CD4-positive, alpha-beta memory T cell (primary cell): Measurements from ENCODE around the gene HLA-DRB1. TPM values are rescaled to one million over a fixed set of nuclear protein-coding genes. Genes with fewer than 3 reads are reported as not detected.
A peak's percentile ranks its signal among the peaks of the same experiment; 100 is the strongest.

Experiments used
- CTCF ChIA-PET: fragments of 350-600 bp; sonication (Branson Sonifier 250); formaldehyde crosslinking; loops from one replicate; lab custom pipeline; 2021; ENCODE audit warnings: inconsistent platforms; ENCODE audit not compliant: partially characterized antibody; lab: Charles Lee
- POLR2A ChIA-PET: fragments of 350-600 bp; sonication (Branson Sonifier 250); formaldehyde crosslinking; loops from one replicate; lab custom pipeline; 2021; ENCODE audit not compliant: partially characterized antibody; lab: Charles Lee
- DNase-seq, 5 donors: peaks; one replicate each; pipeline versions ENCODE4 v3.0.0 to v3.0.0-alpha.2; 2020 to 2022; ENCODE audit warnings: mixed read lengths in 1 of 5
- H3K27ac ChIP-seq: one replicate; pipeline ENCODE4 v1.7.0; 2013; ENCODE audit warnings: low read depth, low read length
- H3K27me3 ChIP-seq: 2 replicates; pipeline ENCODE4 v1.7.0; 2013; ENCODE audit warnings: mild to moderate bottlenecking, low read length, moderate library complexity; ENCODE audit not compliant: insufficient read depth
- H3K36me3 ChIP-seq: 2 replicates; pipeline ENCODE4 v1.7.0; 2013; ENCODE audit warnings: mild to moderate bottlenecking, low read length, moderate library complexity; ENCODE audit not compliant: insufficient read depth
- H3K4me1 ChIP-seq: 2 replicates; pipeline ENCODE4 v1.7.0; 2013; ENCODE audit warnings: mild to moderate bottlenecking, low read length, moderate library complexity; ENCODE audit not compliant: insufficient read depth
- H3K4me3 ChIP-seq, 2 donors: one replicate each; pipeline ENCODE4 v1.7.0; 2013; ENCODE audit warnings: low read length in 2 of 2, mild to moderate bottlenecking in 1 of 2
- H3K9me3 ChIP-seq, 2 donors: one replicate each; pipeline ENCODE4 v1.7.0; 2013; ENCODE audit warnings: low read length in 2 of 2, control low read depth in 1 of 2; ENCODE audit not compliant: control insufficient read depth in 1 of 2
- H3K27ac Mint-ChIP-seq, 7 donors: one replicate each; pipeline ENCODE4 v1.8.0; 2020 to 2021; ENCODE audit warnings: mixed read lengths in 7 of 7, mild to moderate bottlenecking in 6 of 7, inconsistent platforms in 3 of 7, moderate library complexity in 3 of 7
- H3K27me3 Mint-ChIP-seq, 2 donors: one replicate each; pipeline ENCODE4 v1.8.0; 2020 to 2021; ENCODE audit warnings: mixed read lengths in 2 of 2
- H3K36me3 Mint-ChIP-seq, 2 donors: one replicate each; pipeline ENCODE4 v1.8.0; 2020 to 2021; ENCODE audit warnings: mixed read lengths in 2 of 2, inconsistent platforms in 1 of 2, mild to moderate bottlenecking in 1 of 2
- H3K4me1 Mint-ChIP-seq, 4 donors: one replicate each; pipeline ENCODE4 v1.8.0; 2020 to 2021; ENCODE audit warnings: mixed read lengths in 4 of 4, mild to moderate bottlenecking in 1 of 4
- H3K4me3 Mint-ChIP-seq, 8 donors: one replicate each; pipeline ENCODE4 v1.8.0; 2020 to 2021; ENCODE audit warnings: mixed read lengths in 8 of 8, mild to moderate bottlenecking in 7 of 8, moderate library complexity in 6 of 8, inconsistent platforms in 3 of 8
- H3K9me3 Mint-ChIP-seq, 8 donors: one replicate each; pipeline ENCODE4 v1.8.0; 2020 to 2021; ENCODE audit warnings: mixed read lengths in 8 of 8, mild to moderate bottlenecking in 5 of 8, inconsistent platforms in 3 of 8, moderate library complexity in 1 of 8
- intact Hi-C: fragments of 100-400 bp; cut with micrococcal nuclease; formaldehyde crosslinking; loops from one replicate; pipeline ENCODE4 v1.15.1; 2023
- polyA plus RNA-seq, 2 donors: library from polyadenylated mRNA; unstranded; fragments of 300-500 nt; fragmentation: Illumina TruSeq; gene quantifications; one replicate each; pipeline ENCODE4 v1.2.3, GENCODE V29; 2021
- total RNA-seq, 2 experiments: library from RNA; stranded (reverse); gene quantifications; one replicate each; pipeline ENCODE4 v1.2.3, GENCODE V29; 2021

The HLA-DRB1 gene
- total and polyA plus RNA-seq, 4 experiments from 2014 or later = 6.9 to 31.6 (median 14.3) TPM

GRCh38 chr6:32621372-32621771, 31.7 kb upstream of the HLA-DRB1 start:
- H3K27ac ChIP-seq = no peak overlapping the region
- peak overlapping the region in 6 of 7 donors; percentile 19 to 99 (median 88) for H3K27ac Mint-ChIP-seq
- intact Hi-C loops = loop anchor here (10.0 kb wide), 2 partner anchors 207 to 233 kb away; partner anchors contain the start of genes PSMB9 and TAP1
- no peaks in the 10 kb centered on the region for H3K9me3 ChIP-seq
- POLR2A ChIA-PET = interaction anchor here (2.4 to 2.7 kb wide), 2 partner anchors 45 to 350 kb away, joined by 11 to 15 read pairs; partner anchors contain the start of gene HLA-DQB1
- peaks cover 43% of the 10 kb centered on the region for H3K4me1 ChIP-seq
- CTCF ChIA-PET = interaction anchor here (0.9 to 2.4 kb wide), 7 partner anchors 9 to 90 kb away, joined by 3 to 10 read pairs (median 6); no protein-coding TSS in a partner anchor
- no peaks in the 10 kb centered on the region for H3K36me3 ChIP-seq
- H3K36me3 Mint-ChIP-seq = no peaks in the 10 kb centered on the region
- H3K27me3 ChIP-seq = no peaks in the 10 kb centered on the region
- peaks cover 36 to 60% (median 42%) of the 10 kb centered on the region in 4 donors for H3K4me1 Mint-ChIP-seq
- no peak overlapping the region for H3K4me3 ChIP-seq
- peak overlapping the region in 1 of 8 donors; percentile 2 for H3K4me3 Mint-ChIP-seq
- no peaks in the 10 kb centered on the region for H3K27me3 Mint-ChIP-seq
- peaks cover 0 to 6% (median 4%) of the 10 kb centered on the region in 8 donors for H3K9me3 Mint-ChIP-seq
- no peak for DNase-seq

GRCh38 chr6:32617751-32618150, 28.1 kb upstream of the HLA-DRB1 start:
- no peaks in the 10 kb centered on the region for H3K36me3 ChIP-seq
- H3K9me3 ChIP-seq = no peaks in the 10 kb centered on the region
- H3K36me3 Mint-ChIP-seq = no peaks in the 10 kb centered on the region
- no peaks in the 10 kb centered on the region for H3K27me3 Mint-ChIP-seq
- peaks cover 0 to 6% (median 4%) of the 10 kb centered on the region in 8 donors for H3K9me3 Mint-ChIP-seq
- peaks cover 16 to 30% (median 20%) of the 10 kb centered on the region in 4 donors for H3K4me1 Mint-ChIP-seq
- no peaks in the 10 kb centered on the region for H3K27me3 ChIP-seq
- POLR2A ChIA-PET = no interaction called here
- H3K4me1 ChIP-seq = peaks cover 19% of the 10 kb centered on the region
- CTCF ChIA-PET = no interaction called here
- intact Hi-C loops = no loop called here
- no peak overlapping the region for H3K27ac ChIP-seq
- no peak overlapping the region for H3K4me3 Mint-ChIP-seq
- H3K27ac Mint-ChIP-seq = no peak overlapping the region
- H3K4me3 ChIP-seq = no peak overlapping the region
- DNase-seq = no peak

- Histone ChIP-seq H3K9me3 (no peaks in the 10 kb centered on the region), H3K27me3 (no peaks in the 10 kb centered on the region), H3K4me3 (no peak overlapping the region), H3K4me1 (peaks cover 2% of the 10 kb centered on the region), H3K27ac (no peak overlapping the region), H3K36me3 (no peaks in the 10 kb centered on the region)
- H3K27ac Mint-ChIP-seq = peak overlapping the region in 1 of 7 donors; percentile 46
- POLR2A ChIA-PET = no interaction called here
- DNase-seq = no peak
- H3K36me3 Mint-ChIP-seq = no peaks in the 10 kb centered on the region
- peaks cover 1 to 13% (median 4%) of the 10 kb centered on the region in 4 donors for H3K4me1 Mint-ChIP-seq
- no peaks in the 10 kb centered on the region for H3K27me3 Mint-ChIP-seq
- CTCF ChIA-PET = interaction anchor here (1.4 kb wide), 1 partner anchor 203 kb away, joined by 4 read pairs; no protein-coding TSS in a partner anchor
- H3K9me3 Mint-ChIP-seq = peaks cover 0 to 6% (median 4%) of the 10 kb centered on the region in 8 donors
- intact Hi-C loops = no loop called here
- no peak overlapping the region for H3K4me3 Mint-ChIP-seq
These were observed 26.4 kb upstream of the HLA-DRB1 start for GRCh38 chr6:32615885-32616532.

- no peak overlapping the region for H3K27ac ChIP-seq
- intact Hi-C loops = no loop called here
- peaks cover 0 to 4% (median under 1%) of the 10 kb centered on the region in 4 donors for H3K4me1 Mint-ChIP-seq
- H3K4me1 ChIP-seq = peaks cover 12% of the 10 kb centered on the region
- no peaks in the 10 kb centered on the region for H3K36me3 ChIP-seq
- H3K4me3 Mint-ChIP-seq = no peak overlapping the region
- DNase-seq = no peak
- POLR2A ChIA-PET = no interaction called here
- no peaks in the 10 kb centered on the region for H3K9me3 ChIP-seq
- H3K9me3 Mint-ChIP-seq = peaks cover 0 to 6% (median 4%) of the 10 kb centered on the region in 8 donors
- H3K27me3 Mint-ChIP-seq = no peaks in the 10 kb centered on the region
- CTCF ChIA-PET = no interaction called here
- H3K36me3 Mint-ChIP-seq = no peaks in the 10 kb centered on the region
- no peak overlapping the region for H3K27ac Mint-ChIP-seq
- H3K4me3 ChIP-seq = no peak overlapping the region
- H3K27me3 ChIP-seq = no peaks in the 10 kb centered on the region
These were observed 24.9 kb upstream of the HLA-DRB1 start for GRCh38 chr6:32614366-32615081.

- Histone ChIP-seq H3K9me3 (no peaks in the 10 kb centered on the region), H3K27me3 (no peaks in the 10 kb centered on the region), H3K27ac (no peak overlapping the region), H3K36me3 (no peaks in the 10 kb centered on the region), H3K4me3 (no peak overlapping the region), H3K4me1 (peaks cover 15% of the 10 kb centered on the region)
- H3K27me3 Mint-ChIP-seq = no peaks in the 10 kb centered on the region
- intact Hi-C loops = no loop called here
- H3K9me3 Mint-ChIP-seq = peaks cover 0 to 5% (median 4%) of the 10 kb centered on the region in 8 donors
- DNase-seq = no peak
- POLR2A ChIA-PET = no interaction called here
- H3K27ac Mint-ChIP-seq = peak overlapping the region in 1 of 7 donors; percentile 9
- H3K36me3 Mint-ChIP-seq = no peaks in the 10 kb centered on the region
- H3K4me3 Mint-ChIP-seq = no peak overlapping the region
- CTCF ChIA-PET = interaction anchor here (1.0 kb wide), 1 partner anchor 10 kb away, joined by 3 read pairs; no protein-coding TSS in a partner anchor
- peaks cover under 1 to 4% (median 2%) of the 10 kb centered on the region in 4 donors for H3K4me1 Mint-ChIP-seq
These were observed 23.8 kb upstream of the HLA-DRB1 start for GRCh38 chr6:32613475-32613874.

- no peaks in the 10 kb centered on the region for H3K27me3 ChIP-seq
- no peaks in the 10 kb centered on the region for H3K9me3 Mint-ChIP-seq
- CTCF ChIA-PET = no interaction called here
- intact Hi-C loops = loop anchor here (1.0 kb wide), 1 partner anchor 13 kb away; no protein-coding TSS in a partner anchor
- H3K4me1 Mint-ChIP-seq = peaks cover 0 to 5% (median 2%) of the 10 kb centered on the region in 4 donors
- H3K27me3 Mint-ChIP-seq = no peaks in the 10 kb centered on the region
- no peak overlapping the region for H3K4me3 ChIP-seq
- DNase-seq = no peak
- peak overlapping the region in 2 of 7 donors; percentile 32 to 50 for H3K27ac Mint-ChIP-seq
- H3K4me1 ChIP-seq = peaks cover 15% of the 10 kb centered on the region
- no peaks in the 10 kb centered on the region for H3K36me3 Mint-ChIP-seq
- POLR2A ChIA-PET = interaction anchor here (1.4 kb wide), 1 partner anchor 12 kb away, joined by 3 read pairs; no protein-coding TSS in a partner anchor
- no peak overlapping the region for H3K27ac ChIP-seq
- H3K36me3 ChIP-seq = no peaks in the 10 kb centered on the region
- H3K9me3 ChIP-seq = no peaks in the 10 kb centered on the region
- no peak overlapping the region for H3K4me3 Mint-ChIP-seq
These were observed 21.1 kb upstream of the HLA-DRB1 start for GRCh38 chr6:32610682-32611296.
